GM12874 (cell line): ENCODE results near the gene DPP10.

ENCODE experiments used
- CTCF ChIP-seq: IDR thresholded peaks from 2 replicates; pipeline ENCODE4 v1.5.1; 2011; ENCODE audit warnings: low read depth, mild to moderate bottlenecking, control low read depth, low read length, moderate library complexity; ENCODE audit not compliant: insufficient read depth

The DPP10 gene

GRCh38 chr2:114537777-114538176 is 95.3 kb downstream of the DPP10 start:
- no peak for TF ChIP-seq CTCF

- TF ChIP-seq CTCF, result no peak
Observed at GRCh38 chr2:114542695-114543094, 100.3 kb downstream of the DPP10 start.

GRCh38 chr2:114543236-114543766 is 100.9 kb downstream of the DPP10 start:
- TF ChIP-seq CTCF, result no peak

GRCh38 chr2:114545052-114545451 is 102.6 kb downstream of the DPP10 start:
- no peak for TF ChIP-seq CTCF

- TF ChIP-seq CTCF, result no peak
Observed at GRCh38 chr2:114546531-114546930, 104.1 kb downstream of the DPP10 start.

- no peak for TF ChIP-seq CTCF
Observed at GRCh38 chr2:114548151-114548550, 105.7 kb downstream of the DPP10 start.

- no peak for TF ChIP-seq CTCF
Observed at GRCh38 chr2:114550364-114550763, 107.9 kb downstream of the DPP10 start.
